ENCODE results near the gene BNIP1. TPM values are rescaled to one million over a fixed set of nuclear protein-coding genes. Genes with fewer than 3 reads are reported as not detected.

BNIP1 gene
- total RNA-seq, 4 donors from 2014 or later, result 5.4 to 9.4 (median 8.3) TPM

DNA sequence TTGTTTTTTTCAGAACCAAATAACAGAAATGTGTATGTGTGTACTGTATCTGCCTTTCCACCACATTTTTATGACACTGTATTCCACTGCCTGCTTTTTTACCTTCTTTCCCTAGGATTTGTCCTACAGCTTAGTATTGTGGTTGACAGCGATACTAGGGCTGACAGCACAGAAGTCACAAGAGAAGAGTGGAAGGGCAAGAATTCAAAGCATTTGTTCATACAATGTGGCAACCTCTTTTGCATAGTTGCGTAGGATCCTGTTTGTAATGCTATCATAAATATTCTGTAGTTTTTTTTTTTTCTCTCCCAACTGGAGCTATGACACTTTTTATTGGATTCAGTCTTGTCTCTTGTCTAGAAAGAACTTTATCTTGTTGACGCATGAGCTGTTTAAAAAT is 5.6 kb upstream of the BNIP1 start:
- no peak for DNase-seq (ENCODE audit: extremely low spot score)
- 97% methylated on average over 3 of the region's 3 CpGs for WGBS
- TF ChIP-seq POLR2AphosphoS5 (IDR thresholded peaks at IDR 0.05), result no peak
- TF ChIP-seq POLR2A (IDR thresholded peaks at IDR 0.05; ENCODE audit: low read depth), result no peak
- no peak for TF ChIP-seq EP300 (IDR thresholded peaks at IDR 0.05)
- TF ChIP-seq, protein P1, sequence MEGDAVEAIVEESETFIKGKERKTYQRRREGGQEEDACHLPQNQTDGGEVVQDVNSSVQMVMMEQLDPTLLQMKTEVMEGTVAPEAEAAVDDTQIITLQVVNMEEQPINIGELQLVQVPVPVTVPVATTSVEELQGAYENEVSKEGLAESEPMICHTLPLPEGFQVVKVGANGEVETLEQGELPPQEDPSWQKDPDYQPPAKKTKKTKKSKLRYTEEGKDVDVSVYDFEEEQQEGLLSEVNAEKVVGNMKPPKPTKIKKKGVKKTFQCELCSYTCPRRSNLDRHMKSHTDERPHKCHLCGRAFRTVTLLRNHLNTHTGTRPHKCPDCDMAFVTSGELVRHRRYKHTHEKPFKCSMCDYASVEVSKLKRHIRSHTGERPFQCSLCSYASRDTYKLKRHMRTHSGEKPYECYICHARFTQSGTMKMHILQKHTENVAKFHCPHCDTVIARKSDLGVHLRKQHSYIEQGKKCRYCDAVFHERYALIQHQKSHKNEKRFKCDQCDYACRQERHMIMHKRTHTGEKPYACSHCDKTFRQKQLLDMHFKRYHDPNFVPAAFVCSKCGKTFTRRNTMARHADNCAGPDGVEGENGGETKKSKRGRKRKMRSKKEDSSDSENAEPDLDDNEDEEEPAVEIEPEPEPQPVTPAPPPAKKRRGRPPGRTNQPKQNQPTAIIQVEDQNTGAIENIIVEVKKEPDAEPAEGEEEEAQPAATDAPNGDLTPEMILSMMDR (IDR thresholded peaks at IDR 0.05), result no peak
- H3K4me3 ChIP-seq, result no peak overlapping the region
- intact Hi-C loops (cut with DNase I), result no loop called here
- no peaks in the 10 kb centered on the region for H3K4me1 ChIP-seq
- H3K36me3 ChIP-seq, result peaks cover 0 to 41% (median 9%) of the 10 kb centered on the region in 4 donors
- no peak overlapping the region for H3K27ac ChIP-seq (replicated peaks in 1 of 4)
- no peaks in the 10 kb centered on the region for H3K27me3 ChIP-seq
- H3K9me3 ChIP-seq, result no peaks in the 10 kb centered on the region

DNA sequence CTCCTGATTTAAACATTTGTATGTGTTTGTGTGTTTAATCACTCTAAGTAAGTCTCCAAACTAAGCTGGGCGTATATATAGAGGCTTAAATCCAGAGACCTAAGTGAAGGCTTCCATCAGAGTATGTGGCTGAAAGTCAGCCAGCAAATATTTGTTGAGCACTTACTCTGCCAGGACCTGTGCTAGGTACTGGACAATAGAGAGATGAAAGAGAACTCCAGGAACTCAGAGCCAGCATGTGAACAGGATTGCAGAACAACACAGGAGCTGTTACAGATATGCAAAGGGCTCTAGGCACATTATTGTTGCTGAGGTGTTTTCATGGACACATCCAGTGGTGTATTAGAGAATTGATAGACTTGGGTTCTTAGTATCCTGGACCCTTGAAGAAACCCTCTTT is 4.7 kb upstream of the BNIP1 start:
- no peak overlapping the region for H3K27ac ChIP-seq (replicated peaks in 1 of 4)
- H3K36me3 ChIP-seq, result peaks cover 0 to 37% (median 4%) of the 10 kb centered on the region in 4 donors

DNA sequence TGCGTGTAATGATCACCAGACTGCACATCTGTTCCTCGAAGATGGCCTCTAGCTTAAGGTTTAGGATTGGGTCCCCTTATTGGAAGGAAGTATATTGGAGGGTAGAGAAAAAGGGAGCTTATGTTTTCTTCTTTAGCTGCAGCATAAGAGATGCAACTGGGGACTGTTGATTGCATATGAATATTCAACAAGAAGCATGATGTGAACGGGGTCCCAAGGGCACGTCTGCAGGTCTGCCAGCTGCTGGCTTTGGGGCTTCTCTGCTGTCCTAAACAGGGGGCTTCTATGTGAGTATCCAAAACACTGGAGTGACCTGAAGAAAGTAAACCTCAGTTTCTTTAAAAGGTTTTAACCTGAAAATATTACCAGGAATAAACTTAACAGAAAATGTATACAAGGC is 3.6 kb upstream of the BNIP1 start:
- no peak for DNase-seq (ENCODE audit: extremely low spot score)
- H3K36me3 ChIP-seq, result peaks cover 0 to 31% (median 3%) of the 10 kb centered on the region in 4 donors
- 90% methylated on average over 3 of the region's 4 CpGs for WGBS
- no peaks in the 10 kb centered on the region for H3K9me3 ChIP-seq
- no peaks in the 10 kb centered on the region for H3K27me3 ChIP-seq
- H3K27ac ChIP-seq (replicated peaks in 1 of 4), result no peak overlapping the region
- no peak overlapping the region for H3K4me3 ChIP-seq
- intact Hi-C loops (cut with DNase I), result loop anchor here (5.0 to 10.0 kb wide), 2 partner anchors 86 to 158 kb away; partner anchors contain the start of genes ATP6V0E1 and CREBRF
- TF ChIP-seq POLR2A (IDR thresholded peaks at IDR 0.05; ENCODE audit: low read depth) (no peak), EP300 (IDR thresholded peaks at IDR 0.05) (no peak), POLR2AphosphoS5 (IDR thresholded peaks at IDR 0.05) (peak in 1 of 2 donors; percentile 5)
- TF ChIP-seq, protein P1 (IDR thresholded peaks at IDR 0.05), result no peak
- peaks cover 4 to 11% (median 10%) of the 10 kb centered on the region in 4 donors for H3K4me1 ChIP-seq

More for the DNA sequence above, 4.7 kb upstream of the BNIP1 start:
- H3K27me3 ChIP-seq, result no peaks in the 10 kb centered on the region
- H3K9me3 ChIP-seq, result no peaks in the 10 kb centered on the region
- TF ChIP-seq EP300 (IDR thresholded peaks at IDR 0.05) (no peak), POLR2A (IDR thresholded peaks at IDR 0.05; ENCODE audit: low read depth) (no peak), POLR2AphosphoS5 (IDR thresholded peaks at IDR 0.05) (no peak)
- TF ChIP-seq, protein P1 (IDR thresholded peaks at IDR 0.05), result no peak
- WGBS, result 100% methylated on average over 1 of the region's 1 CpG
- intact Hi-C loops (cut with DNase I), result loop anchor here (5.0 to 10.0 kb wide), 2 partner anchors 85 to 157 kb away; partner anchors contain the start of genes ATP6V0E1 and CREBRF
- peaks cover 0 to 3% (median 0%) of the 10 kb centered on the region in 4 donors for H3K4me1 ChIP-seq
- no peak for DNase-seq (ENCODE audit: extremely low spot score)
- H3K4me3 ChIP-seq, result no peak overlapping the region

DNA sequence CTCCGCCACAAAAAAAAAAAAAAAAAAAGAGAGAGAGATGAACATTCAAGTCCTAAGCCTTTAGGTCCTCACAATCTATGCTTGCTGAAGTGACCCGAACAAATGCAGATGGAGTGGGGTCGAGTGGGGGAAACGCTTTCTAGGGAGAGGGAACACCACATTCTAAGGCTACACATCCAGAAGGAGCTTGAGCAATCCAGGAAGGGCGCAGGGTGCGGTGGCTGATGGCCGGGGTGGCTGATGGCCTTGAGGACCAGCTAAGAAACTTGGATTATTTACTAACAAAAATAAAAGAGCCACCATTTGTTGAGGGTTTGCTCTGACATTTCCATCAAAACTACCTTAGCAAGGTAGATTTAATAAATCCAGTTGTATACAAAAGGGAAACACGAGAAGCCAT is 764 bp upstream of the BNIP1 start:
- intact Hi-C loops (cut with DNase I), result loop anchor here (5.0 to 10.0 kb wide), 2 partner anchors 89 to 161 kb away; partner anchors contain the start of genes ATP6V0E1 and CREBRF

More for the DNA sequence above, 764 bp upstream of the BNIP1 start:
- Histone ChIP-seq H3K4me1 (peaks cover 4 to 11% (median 10%) of the 10 kb centered on the region in 4 donors), H3K27ac (replicated peaks in 1 of 4) (no peak overlapping the region), H3K9me3 (no peaks in the 10 kb centered on the region), H3K4me3 (no peak overlapping the region), H3K36me3 (peaks cover 9 to 34% (median 18%) of the 10 kb centered on the region in 4 donors), H3K27me3 (no peaks in the 10 kb centered on the region)
- TF ChIP-seq POLR2A (IDR thresholded peaks at IDR 0.05; ENCODE audit: low read depth), result no peak
- TF ChIP-seq POLR2AphosphoS5 (IDR thresholded peaks at IDR 0.05), result no peak
- TF ChIP-seq, protein P1 (IDR thresholded peaks at IDR 0.05), result no peak
- TF ChIP-seq EP300 (IDR thresholded peaks at IDR 0.05), result no peak
- 86% methylated on average over 8 of the region's 8 CpGs for WGBS
- DNase-seq (ENCODE audit: extremely low spot score), result no peak
